ENCODE data around the gene EIPR1.

The EIPR1 gene

GRCh38 chr2:3398857-3399256 is 21.2 kb upstream of the EIPR1 start:
- Histone ChIP-seq H3K27ac (ENCODE audit: poor library complexity, severe bottlenecking) (no peak overlapping the region), H3K36me3 (ENCODE audit: low read depth) (peaks cover 51% of the 10 kb centered on the region), H3K9me3 (ENCODE audit: severe bottlenecking) (peaks cover 5% of the 10 kb centered on the region), H3K27me3 (ENCODE audit: insufficient read depth, poor library complexity, severe bottlenecking) (no peaks in the 10 kb centered on the region), H3K4me1 (ENCODE audit: insufficient read depth, poor library complexity, severe bottlenecking) (no peaks in the 10 kb centered on the region), H3K4me3 (ENCODE audit: severe bottlenecking) (no peak overlapping the region)
- TF ChIP-seq CTCF (IDR thresholded peaks at IDR 0.05; ENCODE audit: poor library complexity, severe bottlenecking), result no peak
- ATAC-seq (ENCODE audit: low read depth) (no peak), DNase-seq (ENCODE audit: low spot score) (no peak)

- Histone ChIP-seq H3K4me1 (ENCODE audit: insufficient read depth, poor library complexity, severe bottlenecking) (no peaks in the 10 kb centered on the region), H3K27me3 (ENCODE audit: insufficient read depth, poor library complexity, severe bottlenecking) (no peaks in the 10 kb centered on the region), H3K4me3 (ENCODE audit: severe bottlenecking) (no peak overlapping the region), H3K27ac (ENCODE audit: poor library complexity, severe bottlenecking) (no peak overlapping the region), H3K9me3 (ENCODE audit: severe bottlenecking) (peaks cover 5% of the 10 kb centered on the region), H3K36me3 (ENCODE audit: low read depth) (peaks cover 38% of the 10 kb centered on the region)
- DNase-seq (ENCODE audit: low spot score), result no peak
- TF ChIP-seq CTCF (IDR thresholded peaks at IDR 0.05; ENCODE audit: poor library complexity, severe bottlenecking), result no peak
- no peak for ATAC-seq (ENCODE audit: low read depth)
Observed at GRCh38 chr2:3396920-3397559, 19.4 kb upstream of the EIPR1 start.

- no peak for ATAC-seq (ENCODE audit: low read depth)
- TF ChIP-seq CTCF (IDR thresholded peaks at IDR 0.05; ENCODE audit: poor library complexity, severe bottlenecking), result no peak
- Histone ChIP-seq H3K9me3 (ENCODE audit: severe bottlenecking) (peaks cover 5% of the 10 kb centered on the region), H3K36me3 (ENCODE audit: low read depth) (peaks cover 54% of the 10 kb centered on the region), H3K27me3 (ENCODE audit: insufficient read depth, poor library complexity, severe bottlenecking) (no peaks in the 10 kb centered on the region), H3K27ac (ENCODE audit: poor library complexity, severe bottlenecking) (no peak overlapping the region), H3K4me3 (ENCODE audit: severe bottlenecking) (no peak overlapping the region), H3K4me1 (ENCODE audit: insufficient read depth, poor library complexity, severe bottlenecking) (no peaks in the 10 kb centered on the region)
- no peak for DNase-seq (ENCODE audit: low spot score)
Observed at GRCh38 chr2:3392216-3392615, 14.6 kb upstream of the EIPR1 start.

- H3K4me1 ChIP-seq (ENCODE audit: insufficient read depth, poor library complexity, severe bottlenecking), result no peaks in the 10 kb centered on the region
- H3K27ac ChIP-seq (ENCODE audit: poor library complexity, severe bottlenecking), result no peak overlapping the region
- peaks cover 55% of the 10 kb centered on the region for H3K36me3 ChIP-seq (ENCODE audit: low read depth)
- DNase-seq (ENCODE audit: low spot score), result no peak
- H3K4me3 ChIP-seq (ENCODE audit: severe bottlenecking), result no peak overlapping the region
- H3K27me3 ChIP-seq (ENCODE audit: insufficient read depth, poor library complexity, severe bottlenecking), result no peaks in the 10 kb centered on the region
- H3K9me3 ChIP-seq (ENCODE audit: severe bottlenecking), result peaks cover under 1% of the 10 kb centered on the region
- no peak for ATAC-seq (ENCODE audit: low read depth)
- no peak for TF ChIP-seq CTCF (IDR thresholded peaks at IDR 0.05; ENCODE audit: poor library complexity, severe bottlenecking)
Observed at GRCh38 chr2:3390041-3390440, 12.4 kb upstream of the EIPR1 start.

GRCh38 chr2:3389193-3389592 is 11.6 kb upstream of the EIPR1 start:
- no peaks in the 10 kb centered on the region for H3K4me1 ChIP-seq (ENCODE audit: insufficient read depth, poor library complexity, severe bottlenecking)
- ATAC-seq (ENCODE audit: low read depth), result no peak
- TF ChIP-seq CTCF (IDR thresholded peaks at IDR 0.05; ENCODE audit: poor library complexity, severe bottlenecking), result no peak
- no peak overlapping the region for H3K4me3 ChIP-seq (ENCODE audit: severe bottlenecking)
- H3K9me3 ChIP-seq (ENCODE audit: severe bottlenecking), result no peaks in the 10 kb centered on the region
- DNase-seq (ENCODE audit: low spot score), result no peak
- H3K36me3 ChIP-seq (ENCODE audit: low read depth), result peaks cover 59% of the 10 kb centered on the region
- H3K27me3 ChIP-seq (ENCODE audit: insufficient read depth, poor library complexity, severe bottlenecking), result no peaks in the 10 kb centered on the region
- no peak overlapping the region for H3K27ac ChIP-seq (ENCODE audit: poor library complexity, severe bottlenecking)

Data from RWPE2 (cell line).